CD4-positive, CD25-positive, alpha-beta regulatory T cell (primary cell): ENCODE data around the gene TRIO. TPM values are rescaled to one million over a fixed set of nuclear protein-coding genes. Genes with fewer than 3 reads are reported as not detected.
A peak's percentile ranks its signal among the peaks of the same experiment; 100 is the strongest.

Experiments
- ATAC-seq, 2 donors: fragments of 150-1000 bp; cut with Tn5 transposase; one replicate each; pipeline ENCODE4 v1.10.0; 2021; ENCODE audit warnings: low read depth in 2 of 2, moderate number of reproducible peaks in 2 of 2, moderate library complexity in 1 of 2
- DNase-seq, 3 donors: peaks; one replicate each; pipeline versions ENCODE4 v3.0.0 to v3.0.0-alpha.2; 2012 to 2022; ENCODE audit warnings: mixed read lengths in 1 of 3
- H3K27ac ChIP-seq: one replicate; pipeline ENCODE4 v1.7.0; 2013; ENCODE audit warnings: mild to moderate bottlenecking, low read length; ENCODE audit not compliant: insufficient read depth, poor library complexity, severe bottlenecking
- H3K27me3 ChIP-seq: one replicate; pipeline ENCODE4 v1.7.0; 2013; ENCODE audit warnings: low read length; ENCODE audit not compliant: control insufficient read depth, insufficient read depth
- H3K36me3 ChIP-seq: one replicate; pipeline ENCODE4 v1.7.0; 2013; ENCODE audit warnings: mild to moderate bottlenecking, low read length, moderate library complexity; ENCODE audit not compliant: control insufficient read depth, insufficient read depth
- H3K4me1 ChIP-seq: 2 replicates; pipeline ENCODE4 v1.7.0; 2013; ENCODE audit warnings: mild to moderate bottlenecking, low read length; ENCODE audit not compliant: insufficient read depth, control insufficient read depth, poor library complexity, severe bottlenecking
- H3K4me3 ChIP-seq: one replicate; pipeline ENCODE4 v1.7.0; 2013; ENCODE audit warnings: low read depth, mild to moderate bottlenecking, low read length, moderate library complexity
- H3K9me3 ChIP-seq, 2 experiments: 1 replicate in 1 of 2; 2 replicates in 1 of 2; pipeline ENCODE4 v1.7.0; 2013; ENCODE audit warnings: low read length in 2 of 2, mild to moderate bottlenecking in 1 of 2, moderate library complexity in 1 of 2; ENCODE audit not compliant: control insufficient read depth in 2 of 2
- H3K27ac Mint-ChIP-seq, 3 donors: one replicate each; pipeline ENCODE4 v1.8.0; 2020 to 2022; ENCODE audit warnings: mild to moderate bottlenecking in 3 of 3, mixed read lengths in 3 of 3, moderate library complexity in 2 of 3
- H3K27me3 Mint-ChIP-seq: one replicate; pipeline ENCODE4 v1.8.0; 2022; ENCODE audit warnings: mild to moderate bottlenecking, mixed read lengths
- H3K36me3 Mint-ChIP-seq: one replicate; pipeline ENCODE4 v1.8.0; 2020; ENCODE audit warnings: mixed read lengths
- H3K4me1 Mint-ChIP-seq, 4 donors: one replicate each; pipeline ENCODE4 v1.8.0; 2020 to 2022; ENCODE audit warnings: mixed read lengths in 4 of 4, mild to moderate bottlenecking in 1 of 4
- H3K4me3 Mint-ChIP-seq, 4 donors: one replicate each; pipeline ENCODE4 v1.8.0; 2020 to 2022; ENCODE audit warnings: mild to moderate bottlenecking in 4 of 4, mixed read lengths in 4 of 4, moderate library complexity in 3 of 4
- H3K9me3 Mint-ChIP-seq, 7 donors: one replicate each; pipeline ENCODE4 v1.8.0; 2020 to 2022; ENCODE audit warnings: mixed read lengths in 7 of 7, mild to moderate bottlenecking in 3 of 7, moderate library complexity in 2 of 7
- polyA plus RNA-seq, 4 donors: library from polyadenylated mRNA; unstranded; fragments of 300-500 nt; fragmentation: Illumina TruSeq; gene quantifications; one replicate each; pipeline ENCODE4 v1.2.3, GENCODE V29; 2021
- total RNA-seq: library from RNA; stranded (reverse); gene quantifications from one replicate; pipeline ENCODE4 v1.2.3, GENCODE V29; 2022

TRIO gene
- total and polyA plus RNA-seq, 5 donors from 2014 or later, result 1.2 to 7.6 (median 1.8) TPM

DNA sequence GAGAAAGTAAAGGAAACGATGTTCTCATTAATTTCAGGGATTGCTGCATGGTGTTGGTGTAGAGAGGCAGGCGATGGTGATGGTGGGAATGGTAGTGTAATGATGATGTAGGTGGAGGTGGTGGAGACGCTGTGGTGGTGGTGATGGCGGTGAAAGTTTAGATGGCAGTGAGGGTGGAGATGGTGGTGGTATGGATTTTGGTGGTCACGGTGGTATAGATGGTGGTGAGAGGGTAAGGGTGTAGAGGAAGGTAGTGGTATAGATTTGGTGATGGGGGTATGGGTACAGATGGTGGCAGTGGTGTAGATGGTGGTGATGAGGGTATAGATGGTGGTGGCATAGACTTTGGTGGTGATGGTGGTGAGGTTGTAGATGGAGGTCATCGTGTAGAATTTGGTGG, 259.3 kb downstream of the TRIO start:
- no peaks in the 10 kb centered on the region for H3K4me1 ChIP-seq
- H3K9me3 Mint-ChIP-seq, result peaks cover 0 to 6% (median 1%) of the 10 kb centered on the region in 7 donors
- H3K36me3 ChIP-seq, result no peaks in the 10 kb centered on the region
- no peak for DNase-seq
- peak overlapping the region; percentile 34 to 55 (median 38) for H3K27ac Mint-ChIP-seq
- H3K27me3 ChIP-seq, result no peaks in the 10 kb centered on the region
- peaks cover 4 to 37% (median 26%) of the 10 kb centered on the region in 4 donors for H3K4me1 Mint-ChIP-seq
- no peak overlapping the region for H3K27ac ChIP-seq
- no peaks in the 10 kb centered on the region for H3K27me3 Mint-ChIP-seq
- ATAC-seq, result no peak
- peaks cover 4% of the 10 kb centered on the region for H3K36me3 Mint-ChIP-seq
- no peaks in the 10 kb centered on the region for H3K9me3 ChIP-seq
- no peak overlapping the region for H3K4me3 ChIP-seq
- H3K4me3 Mint-ChIP-seq, result peak overlapping the region in 1 of 4 donors; percentile 29

DNA sequence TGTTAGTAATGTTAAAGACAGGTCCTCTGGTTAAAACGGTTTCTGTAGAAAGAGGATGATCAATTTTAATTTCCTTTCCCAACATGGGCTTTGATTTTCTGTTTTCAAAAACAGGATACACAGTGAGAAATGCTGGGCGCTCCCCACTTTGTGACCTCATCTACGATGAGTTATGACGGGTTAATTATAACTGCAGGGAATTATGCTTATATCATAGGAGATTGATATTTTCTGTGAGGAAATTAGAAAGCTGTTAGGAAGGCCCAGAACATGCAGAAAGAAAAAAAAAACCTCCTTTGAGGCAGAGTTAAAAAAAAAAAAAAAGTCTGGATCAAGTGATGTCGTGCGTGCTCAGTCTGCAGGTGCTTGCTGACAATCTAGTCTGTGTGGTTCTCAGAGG, 261.6 kb downstream of the TRIO start:
- no peaks in the 10 kb centered on the region for H3K27me3 Mint-ChIP-seq
- DNase-seq (no peak), ATAC-seq (no peak)
- H3K36me3 Mint-ChIP-seq, result peaks cover 4% of the 10 kb centered on the region
- no peaks in the 10 kb centered on the region for H3K9me3 ChIP-seq
- H3K4me3 Mint-ChIP-seq, result peak overlapping the region in 1 of 4 donors; percentile 36
- peaks cover 4 to 32% (median 21%) of the 10 kb centered on the region in 4 donors for H3K4me1 Mint-ChIP-seq
- peak overlapping the region in 2 of 3 donors; percentile 41 to 87 for H3K27ac Mint-ChIP-seq
- no peaks in the 10 kb centered on the region for H3K27me3 ChIP-seq
- H3K9me3 Mint-ChIP-seq, result peaks cover 0 to 6% (median 1%) of the 10 kb centered on the region in 7 donors
- no peak overlapping the region for H3K4me3 ChIP-seq
- no peak overlapping the region for H3K27ac ChIP-seq
- H3K36me3 ChIP-seq, result no peaks in the 10 kb centered on the region
- no peaks in the 10 kb centered on the region for H3K4me1 ChIP-seq

DNA sequence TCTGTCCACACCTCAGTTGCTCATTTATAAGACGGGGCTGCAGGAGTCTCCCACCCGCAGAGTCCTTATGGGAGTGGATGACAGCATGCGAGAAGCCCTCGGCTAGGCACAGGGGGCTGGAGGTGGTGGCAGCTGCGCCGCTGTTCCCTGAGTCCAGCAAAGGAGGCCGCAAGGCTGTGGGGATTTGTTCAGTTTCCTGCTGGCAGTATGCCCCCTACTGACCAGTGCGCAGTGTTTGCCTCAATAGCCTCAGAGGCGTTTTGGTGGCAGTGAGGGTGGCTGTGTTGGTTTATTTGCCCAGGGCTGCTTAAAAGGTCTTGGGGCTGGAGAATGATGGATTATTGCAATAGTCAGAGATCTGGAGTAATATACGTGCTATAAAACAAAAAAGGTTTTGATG, 262.1 kb downstream of the TRIO start:
- no peaks in the 10 kb centered on the region for H3K36me3 ChIP-seq
- Mint-ChIP-seq H3K27me3 (no peaks in the 10 kb centered on the region), H3K27ac (peak overlapping the region in 2 of 3 donors; percentile 7 to 49)

DNA sequence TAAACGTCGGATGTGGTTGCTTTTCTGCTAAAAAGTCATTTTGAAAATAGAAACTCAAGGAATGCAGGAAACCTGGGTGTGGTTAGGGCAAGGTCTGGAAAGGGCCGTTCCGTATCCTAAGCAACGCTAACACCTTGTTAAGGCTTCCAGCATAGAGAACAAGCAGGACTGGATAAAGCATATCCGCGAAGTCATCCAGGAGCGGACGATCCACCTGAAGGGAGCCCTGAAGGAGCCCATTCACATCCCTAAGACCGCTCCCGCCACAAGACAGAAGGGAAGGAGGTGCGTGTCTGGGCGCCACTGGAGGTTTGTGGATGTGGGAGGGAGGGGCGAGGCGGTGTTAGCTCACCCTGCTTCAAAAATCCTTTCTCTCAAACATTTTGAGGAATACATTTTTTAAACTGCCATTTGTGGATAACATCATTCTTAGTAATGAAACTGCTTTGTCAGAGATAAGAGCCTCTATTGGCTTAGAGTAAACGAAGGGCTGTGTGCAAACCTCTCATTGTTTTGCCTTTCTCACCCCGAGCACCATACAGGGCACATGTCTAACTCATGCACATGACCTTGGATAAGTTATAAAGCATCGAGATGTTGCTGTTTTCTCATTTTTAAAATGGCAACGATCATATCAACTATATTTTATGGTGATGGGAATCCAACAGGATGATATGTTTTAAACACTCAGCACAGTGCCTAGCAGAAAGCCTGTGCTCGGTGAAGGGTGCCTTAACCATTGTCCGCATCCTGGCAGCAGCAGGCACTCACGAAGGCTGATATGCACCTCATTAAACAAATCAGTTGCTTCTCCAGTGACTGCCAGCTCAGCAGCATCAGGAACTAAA, 262.8 kb downstream of the TRIO start:
- Histone ChIP-seq H3K27me3 (no peaks in the 10 kb centered on the region), H3K9me3 (no peaks in the 10 kb centered on the region), H3K4me3 (no peak overlapping the region), H3K4me1 (no peaks in the 10 kb centered on the region), H3K36me3 (no peaks in the 10 kb centered on the region), H3K27ac (no peak overlapping the region)
- DNase-seq, result no peak
- peaks cover 0 to 6% (median 1%) of the 10 kb centered on the region in 7 donors for H3K9me3 Mint-ChIP-seq
- ATAC-seq, result no peak
- peaks cover 9 to 26% (median 17%) of the 10 kb centered on the region in 4 donors for H3K4me1 Mint-ChIP-seq
- H3K27me3 Mint-ChIP-seq, result no peaks in the 10 kb centered on the region
- peak overlapping the region in 2 of 3 donors; percentile 32 to 49 for H3K27ac Mint-ChIP-seq
- H3K4me3 Mint-ChIP-seq, result no peak overlapping the region
- peaks cover 4% of the 10 kb centered on the region for H3K36me3 Mint-ChIP-seq

More for the DNA sequence above, 262.1 kb downstream of the TRIO start:
- no peak overlapping the region for H3K4me3 Mint-ChIP-seq
- H3K27me3 ChIP-seq, result no peaks in the 10 kb centered on the region
- DNase-seq (no peak), ATAC-seq (no peak)
- H3K9me3 Mint-ChIP-seq, result peaks cover 0 to 6% (median 1%) of the 10 kb centered on the region in 7 donors
- H3K4me1 Mint-ChIP-seq, result peaks cover 4 to 29% (median 21%) of the 10 kb centered on the region in 4 donors
- no peaks in the 10 kb centered on the region for H3K9me3 ChIP-seq
- H3K36me3 Mint-ChIP-seq, result peaks cover 4% of the 10 kb centered on the region
- no peaks in the 10 kb centered on the region for H3K4me1 ChIP-seq
- H3K4me3 ChIP-seq, result no peak overlapping the region
- H3K27ac ChIP-seq, result no peak overlapping the region

DNA sequence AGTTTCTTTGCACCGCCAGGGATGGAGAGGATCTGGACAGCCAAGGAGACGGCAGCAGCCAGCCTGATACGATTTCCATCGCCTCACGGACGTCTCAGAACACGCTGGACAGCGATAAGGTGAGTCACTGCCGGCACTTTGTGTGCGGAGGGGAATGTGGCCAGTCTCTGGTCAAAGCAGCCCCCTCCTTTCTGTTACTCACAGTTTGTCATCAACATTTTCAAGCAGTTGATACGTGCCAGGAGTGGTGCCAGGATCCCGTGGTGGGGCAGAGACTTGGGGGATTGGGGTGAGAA, 263.4 kb downstream of the TRIO start:
- ATAC-seq (no peak), DNase-seq (no peak)
- no peak overlapping the region for H3K4me3 ChIP-seq
- Mint-ChIP-seq H3K4me1 (peaks cover 7 to 21% (median 12%) of the 10 kb centered on the region in 4 donors), H3K27me3 (no peaks in the 10 kb centered on the region), H3K36me3 (peaks cover 4% of the 10 kb centered on the region), H3K27ac (peak overlapping the region in 1 of 3 donors; percentile 49), H3K4me3 (no peak overlapping the region), H3K9me3 (peaks cover 0 to 6% (median 0%) of the 10 kb centered on the region in 7 donors)
- H3K27me3 ChIP-seq, result no peaks in the 10 kb centered on the region
- H3K36me3 ChIP-seq, result no peaks in the 10 kb centered on the region
- no peak overlapping the region for H3K27ac ChIP-seq
- H3K9me3 ChIP-seq, result no peaks in the 10 kb centered on the region
- no peaks in the 10 kb centered on the region for H3K4me1 ChIP-seq

DNA sequence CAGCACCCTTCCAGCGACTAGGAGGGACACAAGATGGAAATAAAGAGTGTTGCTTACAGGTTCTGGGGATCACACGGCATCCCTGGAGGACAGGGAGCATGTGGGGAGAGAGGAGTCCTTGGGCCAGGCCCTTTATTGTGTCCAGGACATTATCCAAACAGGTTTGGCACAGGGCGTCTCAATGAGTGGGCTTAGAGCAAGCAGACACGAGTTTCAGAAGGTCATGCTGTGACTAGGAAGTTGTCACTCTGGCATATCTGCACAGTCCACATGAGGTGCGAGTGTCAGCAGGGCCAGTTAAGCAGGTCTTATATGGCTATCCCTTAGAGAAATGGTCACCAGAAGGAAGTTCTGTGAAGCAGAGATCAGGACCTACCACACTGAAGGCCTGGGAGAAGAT, 263.9 kb downstream of the TRIO start:
- Mint-ChIP-seq H3K4me1 (peaks cover 7 to 18% (median 13%) of the 10 kb centered on the region in 4 donors), H3K9me3 (peaks cover 0 to 6% (median 0%) of the 10 kb centered on the region in 7 donors), H3K27me3 (no peaks in the 10 kb centered on the region), H3K4me3 (no peak overlapping the region), H3K27ac (peak overlapping the region in 2 of 3 donors; percentile 49 to 65), H3K36me3 (peaks cover 4% of the 10 kb centered on the region)
- H3K9me3 ChIP-seq, result no peaks in the 10 kb centered on the region
- H3K4me3 ChIP-seq, result no peak overlapping the region
- H3K36me3 ChIP-seq, result no peaks in the 10 kb centered on the region
- H3K27ac ChIP-seq, result no peak overlapping the region
- no peaks in the 10 kb centered on the region for H3K4me1 ChIP-seq
- no peaks in the 10 kb centered on the region for H3K27me3 ChIP-seq
- no peak for DNase-seq
- ATAC-seq, result no peak

DNA sequence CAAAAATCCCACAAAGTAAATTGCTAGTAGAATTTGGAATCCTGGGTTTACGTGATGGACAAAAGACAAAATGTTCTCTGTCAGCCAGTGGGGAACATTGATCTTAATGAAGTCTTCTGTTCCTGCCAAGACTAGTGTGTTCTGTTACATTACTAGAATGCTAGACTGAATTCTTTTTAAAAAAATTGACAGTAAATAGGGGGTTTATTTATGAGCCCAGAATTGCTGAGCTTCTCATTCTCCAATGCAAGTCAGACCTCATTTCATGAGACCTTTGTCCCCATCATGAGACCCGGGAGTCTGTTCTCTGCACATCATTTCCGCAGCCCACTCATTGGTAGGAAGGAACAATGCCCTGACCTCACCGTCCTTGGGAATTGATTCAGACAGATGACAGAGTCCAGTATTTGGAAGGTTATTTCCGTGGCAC, 264.6 kb downstream of the TRIO start:
- Histone ChIP-seq H3K4me1 (peaks cover 5% of the 10 kb centered on the region), H3K9me3 (no peaks in the 10 kb centered on the region), H3K4me3 (no peak overlapping the region), H3K27ac (no peak overlapping the region), H3K27me3 (no peaks in the 10 kb centered on the region), H3K36me3 (no peaks in the 10 kb centered on the region)
- peak overlapping the region in 1 of 4 donors; percentile 8 for H3K4me3 Mint-ChIP-seq
- ATAC-seq (no peak), DNase-seq (no peak)
- H3K4me1 Mint-ChIP-seq, result peaks cover 7 to 17% (median 16%) of the 10 kb centered on the region in 4 donors
- H3K27ac Mint-ChIP-seq, result peak overlapping the region in 2 of 3 donors; percentile 65 to 82
- H3K36me3 Mint-ChIP-seq, result peaks cover under 1% of the 10 kb centered on the region
- no peaks in the 10 kb centered on the region for H3K27me3 Mint-ChIP-seq
- H3K9me3 Mint-ChIP-seq, result peaks cover 0 to 1% (median 0%) of the 10 kb centered on the region in 7 donors
